Choroid plexus epithelial cell (primary cell): Measurements from ENCODE around the gene TAGAP.

Source experiments
- DNase-seq: peaks from one replicate; pipeline ENCODE4 v3.0.0-alpha.2; 2010; ENCODE audit warnings: low read depth
- H3K4me3 ChIP-seq: 2 replicates; pipeline ENCODE4 v1.5.1; 2011; ENCODE audit warnings: low read depth, mild to moderate bottlenecking, control low read depth, low read length, moderate library complexity
- TF ChIP-seq, protein P1 (sequence below): conservative IDR thresholded peaks from 2 replicates; pipeline ENCODE4 v1.5.1; 2011; ENCODE audit warnings: low read depth, mild to moderate bottlenecking, control low read depth, inconsistent platforms, low read length, moderate library complexity

Gene TAGAP

DNA sequence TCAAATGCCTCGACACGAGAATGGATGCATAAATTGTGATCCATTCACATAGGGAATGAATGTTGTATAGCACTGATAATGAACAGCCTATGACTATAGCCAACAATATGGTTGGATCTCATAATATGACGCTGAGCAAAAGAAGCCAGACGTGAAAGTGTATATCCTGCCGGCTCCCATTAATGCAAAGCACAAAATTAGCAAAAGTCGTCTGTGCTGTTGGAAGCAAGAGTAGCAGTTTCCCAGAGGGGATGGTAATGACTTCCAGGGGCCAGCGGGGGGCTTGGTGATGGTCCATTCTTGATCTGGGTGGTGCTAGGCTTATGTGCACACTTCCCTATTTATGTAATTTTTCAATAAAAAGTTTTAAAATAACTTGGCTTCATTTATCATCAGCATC is 1.0 kb upstream of the TAGAP start:
- TF ChIP-seq, protein P1, sequence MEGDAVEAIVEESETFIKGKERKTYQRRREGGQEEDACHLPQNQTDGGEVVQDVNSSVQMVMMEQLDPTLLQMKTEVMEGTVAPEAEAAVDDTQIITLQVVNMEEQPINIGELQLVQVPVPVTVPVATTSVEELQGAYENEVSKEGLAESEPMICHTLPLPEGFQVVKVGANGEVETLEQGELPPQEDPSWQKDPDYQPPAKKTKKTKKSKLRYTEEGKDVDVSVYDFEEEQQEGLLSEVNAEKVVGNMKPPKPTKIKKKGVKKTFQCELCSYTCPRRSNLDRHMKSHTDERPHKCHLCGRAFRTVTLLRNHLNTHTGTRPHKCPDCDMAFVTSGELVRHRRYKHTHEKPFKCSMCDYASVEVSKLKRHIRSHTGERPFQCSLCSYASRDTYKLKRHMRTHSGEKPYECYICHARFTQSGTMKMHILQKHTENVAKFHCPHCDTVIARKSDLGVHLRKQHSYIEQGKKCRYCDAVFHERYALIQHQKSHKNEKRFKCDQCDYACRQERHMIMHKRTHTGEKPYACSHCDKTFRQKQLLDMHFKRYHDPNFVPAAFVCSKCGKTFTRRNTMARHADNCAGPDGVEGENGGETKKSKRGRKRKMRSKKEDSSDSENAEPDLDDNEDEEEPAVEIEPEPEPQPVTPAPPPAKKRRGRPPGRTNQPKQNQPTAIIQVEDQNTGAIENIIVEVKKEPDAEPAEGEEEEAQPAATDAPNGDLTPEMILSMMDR: no peak
- no peak overlapping the region for H3K4me3 ChIP-seq
- DNase-seq: no peak

GRCh38 chr6:159043947-159044346 is 844 bp downstream of the TAGAP start:
- no peak for DNase-seq
- no peak overlapping the region for H3K4me3 ChIP-seq

GRCh38 chr6:159043251-159043650 is 1.5 kb downstream of the TAGAP start:
- no peak overlapping the region for H3K4me3 ChIP-seq
- DNase-seq: peak; percentile 4
- TF ChIP-seq, protein P1: no peak

More at GRCh38 chr6:159043947-159044346, 844 bp downstream of the TAGAP start:
- TF ChIP-seq, protein P1: no peak

- TF ChIP-seq, protein P1: no peak
- DNase-seq: no peak
- no peak overlapping the region for H3K4me3 ChIP-seq
These were observed 2.0 kb downstream of the TAGAP start for GRCh38 chr6:159042826-159043181.

DNA sequence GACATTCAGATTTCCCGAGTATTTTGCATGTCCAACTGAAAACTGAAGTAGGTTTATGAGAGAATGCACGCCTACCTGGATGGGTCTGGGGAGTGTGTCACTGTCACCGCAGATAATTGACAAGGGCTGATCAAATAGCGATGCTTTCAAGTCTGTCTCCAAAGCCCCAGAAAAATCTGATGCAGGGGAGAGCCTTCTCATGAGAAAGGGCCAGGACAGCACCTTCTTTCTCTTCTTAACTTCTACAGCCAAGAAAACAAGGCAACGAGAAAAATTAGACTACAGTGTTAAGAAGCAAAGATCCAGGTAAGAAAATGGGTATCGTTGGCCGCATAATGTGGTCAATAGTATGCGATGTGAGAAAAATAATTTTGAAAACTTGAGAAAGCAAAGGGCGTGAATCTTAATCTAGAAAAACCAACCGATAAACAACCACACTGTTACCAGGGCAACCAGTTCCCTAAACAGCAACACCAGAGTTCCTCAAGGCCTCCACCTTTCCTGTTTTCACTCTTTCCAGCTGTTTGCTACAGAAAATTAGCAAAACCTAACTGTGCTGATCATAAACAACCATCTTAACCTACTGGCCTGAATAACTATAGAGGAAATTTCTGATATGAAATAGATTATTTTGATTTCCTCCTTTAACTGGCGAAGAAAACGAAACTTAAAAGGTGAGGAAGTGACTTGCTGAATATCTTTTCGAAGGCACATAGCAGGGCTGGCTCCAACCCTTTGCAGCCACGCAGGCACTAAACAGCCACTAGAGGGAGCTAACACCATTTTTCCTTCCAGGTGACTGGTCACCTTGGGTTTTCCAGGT is 2.6 kb downstream of the TAGAP start:
- TF ChIP-seq, protein P1: peak; percentile 99
- no peak overlapping the region for H3K4me3 ChIP-seq
- peak; percentile 75 for DNase-seq

GRCh38 chr6:159041181-159041580 is 3.6 kb downstream of the TAGAP start:
- TF ChIP-seq, protein P1: no peak
- DNase-seq: no peak

DNA sequence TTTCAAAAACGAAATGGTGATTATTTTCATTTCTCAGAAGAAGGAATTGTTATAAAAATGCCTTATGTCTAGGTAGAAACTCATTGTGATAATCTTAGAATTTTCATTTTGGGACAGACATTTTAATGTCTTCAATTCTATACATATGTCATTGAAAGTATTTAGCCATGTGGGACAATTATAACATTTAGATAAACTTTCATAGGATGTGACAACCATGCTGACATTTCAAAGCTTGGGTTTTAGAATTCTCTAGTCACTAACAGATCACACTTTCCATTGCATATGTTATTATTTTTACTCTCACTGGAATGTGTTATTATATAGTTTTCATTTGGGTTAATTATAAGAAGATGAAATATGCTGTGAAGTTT is 4.9 kb downstream of the TAGAP start:
- no peak overlapping the region for H3K4me3 ChIP-seq
- TF ChIP-seq, protein P1: no peak
- no peak for DNase-seq

More at GRCh38 chr6:159041181-159041580, 3.6 kb downstream of the TAGAP start:
- no peak overlapping the region for H3K4me3 ChIP-seq
